Measurements from ENCODE around the gene ZNF646.

ZNF646 gene

DNA sequence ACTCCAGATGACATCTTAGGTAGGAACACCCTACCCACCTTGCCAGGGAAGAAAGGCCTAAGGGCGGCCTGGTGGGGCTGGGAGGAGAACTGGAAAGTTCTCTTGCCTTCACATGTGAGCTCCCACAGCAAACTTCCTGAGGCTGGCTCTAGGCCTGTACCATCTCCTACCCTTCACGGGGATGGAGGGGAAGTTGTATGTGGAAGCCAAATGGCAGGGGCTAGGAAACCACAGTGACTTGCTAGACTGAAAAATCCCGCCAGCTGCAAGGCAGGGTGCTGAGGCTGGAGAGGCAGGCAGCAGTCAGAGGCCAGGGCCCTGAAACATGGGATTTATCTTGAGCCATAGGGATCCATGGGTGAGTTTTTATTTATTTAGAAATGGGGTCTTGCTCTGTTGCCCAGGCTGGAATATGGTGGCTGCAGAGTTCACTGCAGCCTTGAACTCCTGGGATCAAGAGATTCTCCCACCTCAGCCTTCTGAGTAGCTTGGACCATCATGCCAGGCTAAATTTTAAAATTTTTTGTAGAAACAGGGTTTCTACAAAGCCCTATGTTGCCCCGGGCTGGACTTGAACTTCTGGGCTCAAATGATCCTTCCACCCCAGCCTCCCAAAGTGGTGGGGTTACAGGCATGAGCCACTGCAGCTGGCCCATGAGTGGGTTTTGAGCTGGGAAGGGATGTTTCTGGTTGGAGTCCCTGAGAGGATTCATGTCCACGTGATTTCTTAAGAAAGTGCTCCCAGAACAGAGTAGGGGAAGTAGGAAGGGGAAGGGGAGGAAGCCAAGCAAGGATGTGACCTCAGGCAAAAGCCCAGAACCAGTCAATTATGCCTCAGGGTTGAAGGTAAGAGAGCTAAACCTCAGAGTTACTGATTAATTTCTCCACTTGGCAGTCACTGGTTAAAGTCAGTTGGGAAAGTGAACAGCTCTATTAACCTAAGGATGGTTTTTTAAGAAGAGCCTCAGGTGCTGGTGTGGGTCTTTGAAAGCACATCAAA is 39.2 kb downstream of the ZNF646 start:
- no peaks in the 10 kb centered on the region for H3K36me3 ChIP-seq (replicated peaks; ENCODE audit: insufficient read depth, low read length)
- H3K27me3 ChIP-seq (replicated peaks; ENCODE audit: insufficient read depth, low read length): no peaks in the 10 kb centered on the region
- H3K9me2 ChIP-seq (replicated peaks; ENCODE audit: insufficient read depth, low read length): no peaks in the 10 kb centered on the region
- H3K9me3 ChIP-seq (replicated peaks; ENCODE audit: insufficient read depth, low read length): no peaks in the 10 kb centered on the region
- no peak overlapping the region for H3K9ac ChIP-seq (ENCODE audit: low read length)
- no peak for DNase-seq
- no peak overlapping the region for H2AFZ ChIP-seq (ENCODE audit: low read length)
- H3K4me1 ChIP-seq (ENCODE audit: low read length): peaks cover 3% of the 10 kb centered on the region
- H3K27ac ChIP-seq (ENCODE audit: low read length): no peak overlapping the region
- no peak overlapping the region for H3K4me3 ChIP-seq (ENCODE audit: low read length)
- no peak overlapping the region for H3K4me2 ChIP-seq (ENCODE audit: low read depth, low read length)
- TF ChIP-seq EZH2 (optimal IDR thresholded peaks at IDR 0.05; ENCODE audit: low read depth, low read length) (no peak), EZH2phosphoT487 (IDR thresholded peaks at IDR 0.05; ENCODE audit: low read length) (no peak)
- TF ChIP-seq, protein P1, sequence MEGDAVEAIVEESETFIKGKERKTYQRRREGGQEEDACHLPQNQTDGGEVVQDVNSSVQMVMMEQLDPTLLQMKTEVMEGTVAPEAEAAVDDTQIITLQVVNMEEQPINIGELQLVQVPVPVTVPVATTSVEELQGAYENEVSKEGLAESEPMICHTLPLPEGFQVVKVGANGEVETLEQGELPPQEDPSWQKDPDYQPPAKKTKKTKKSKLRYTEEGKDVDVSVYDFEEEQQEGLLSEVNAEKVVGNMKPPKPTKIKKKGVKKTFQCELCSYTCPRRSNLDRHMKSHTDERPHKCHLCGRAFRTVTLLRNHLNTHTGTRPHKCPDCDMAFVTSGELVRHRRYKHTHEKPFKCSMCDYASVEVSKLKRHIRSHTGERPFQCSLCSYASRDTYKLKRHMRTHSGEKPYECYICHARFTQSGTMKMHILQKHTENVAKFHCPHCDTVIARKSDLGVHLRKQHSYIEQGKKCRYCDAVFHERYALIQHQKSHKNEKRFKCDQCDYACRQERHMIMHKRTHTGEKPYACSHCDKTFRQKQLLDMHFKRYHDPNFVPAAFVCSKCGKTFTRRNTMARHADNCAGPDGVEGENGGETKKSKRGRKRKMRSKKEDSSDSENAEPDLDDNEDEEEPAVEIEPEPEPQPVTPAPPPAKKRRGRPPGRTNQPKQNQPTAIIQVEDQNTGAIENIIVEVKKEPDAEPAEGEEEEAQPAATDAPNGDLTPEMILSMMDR (IDR thresholded peaks at IDR 0.05; ENCODE audit: low read length): no peak
- H3F3A ChIP-seq (ENCODE audit: insufficient read depth, low read length): no peaks in the 10 kb centered on the region
- H3K79me2 ChIP-seq (ENCODE audit: low read length): peaks cover 26% of the 10 kb centered on the region
- H4K20me1 ChIP-seq (ENCODE audit: insufficient read depth, low read length): no peaks in the 10 kb centered on the region

DNA sequence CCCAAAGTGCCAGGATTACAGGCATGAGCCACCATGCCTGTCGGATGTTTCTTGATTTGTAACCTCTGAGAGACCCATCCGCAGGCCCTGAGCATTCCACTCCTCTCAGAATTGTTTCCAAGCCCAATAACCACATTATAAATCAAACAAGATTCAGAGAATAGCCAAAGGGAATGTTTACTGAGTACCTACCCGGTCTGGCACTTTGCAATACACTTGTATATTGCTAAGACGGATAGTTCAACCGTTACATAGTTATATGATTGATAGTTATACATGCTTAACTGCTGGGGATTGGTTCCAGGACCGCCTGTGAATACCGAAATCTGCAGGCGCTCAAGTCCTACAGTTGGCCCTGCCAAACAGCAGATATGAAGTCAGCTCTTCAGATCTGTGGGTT is 40.2 kb downstream of the ZNF646 start:
- Histone ChIP-seq H2AFZ (ENCODE audit: low read length) (no peak overlapping the region), H3K79me2 (ENCODE audit: low read length) (peaks cover 25% of the 10 kb centered on the region), H3F3A (ENCODE audit: insufficient read depth, low read length) (no peaks in the 10 kb centered on the region), H4K20me1 (ENCODE audit: insufficient read depth, low read length) (no peaks in the 10 kb centered on the region), H3K9me2 (replicated peaks; ENCODE audit: insufficient read depth, low read length) (no peaks in the 10 kb centered on the region), H3K9me3 (replicated peaks; ENCODE audit: insufficient read depth, low read length) (no peaks in the 10 kb centered on the region), H3K27ac (ENCODE audit: low read length) (no peak overlapping the region), H3K4me2 (ENCODE audit: low read depth, low read length) (no peak overlapping the region), H3K4me3 (ENCODE audit: low read length) (no peak overlapping the region), H3K36me3 (replicated peaks; ENCODE audit: insufficient read depth, low read length) (no peaks in the 10 kb centered on the region), H3K9ac (ENCODE audit: low read length) (no peak overlapping the region), H3K27me3 (replicated peaks; ENCODE audit: insufficient read depth, low read length) (no peaks in the 10 kb centered on the region), H3K4me1 (ENCODE audit: low read length) (peaks cover 6% of the 10 kb centered on the region)
- no peak for DNase-seq
- no peak for TF ChIP-seq EZH2phosphoT487 (IDR thresholded peaks at IDR 0.05; ENCODE audit: low read length)
- TF ChIP-seq, protein P1 (IDR thresholded peaks at IDR 0.05; ENCODE audit: low read length): no peak

DNA sequence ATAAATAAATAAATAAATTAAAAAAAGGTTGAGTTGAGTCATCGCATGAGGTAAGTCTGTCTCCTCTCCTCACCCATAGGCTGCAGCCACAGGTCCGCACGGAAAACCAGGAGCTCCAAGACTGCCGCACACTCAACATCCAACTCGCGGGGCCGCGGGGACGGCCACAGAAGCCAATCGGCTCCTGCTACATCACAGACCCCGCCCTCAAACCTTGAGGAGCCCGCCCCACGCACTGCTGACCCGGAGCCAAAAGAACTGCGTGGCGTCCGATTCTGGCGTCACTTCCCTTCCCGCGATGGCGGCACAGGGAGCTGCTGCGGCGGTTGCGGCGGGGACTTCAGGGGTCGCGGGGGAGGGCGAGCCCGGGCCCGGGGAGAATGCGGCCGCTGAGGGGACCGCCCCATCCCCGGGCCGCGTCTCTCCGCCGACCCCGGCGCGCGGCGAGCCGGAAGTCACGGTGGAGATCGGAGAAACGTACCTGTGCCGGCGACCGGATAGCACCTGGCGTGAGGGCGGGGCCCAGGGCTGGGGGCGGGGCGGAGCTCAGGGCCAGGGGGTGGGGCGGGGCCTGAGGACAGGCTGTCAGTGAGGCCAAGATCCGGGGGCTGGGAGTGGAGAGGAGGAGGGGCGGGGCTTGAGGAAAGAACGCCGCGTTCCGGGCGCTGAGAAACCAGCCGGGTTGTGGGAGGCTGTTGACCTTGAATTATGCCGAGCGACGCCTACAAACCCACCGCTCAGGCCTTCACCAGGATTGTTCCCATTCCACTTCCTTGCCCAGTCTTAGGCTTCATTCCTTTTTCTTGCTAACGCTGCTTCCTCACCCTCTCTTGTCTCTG is 43.4 kb downstream of the ZNF646 start, which contains the start of gene KAT8:
KAT8 (plus strand) TSS at position 281 of the 839 bp plus-strand sequence; CDS start at position 299, 18 bp downstream.
- TF ChIP-seq, protein P1 (IDR thresholded peaks at IDR 0.05; ENCODE audit: low read length): no peak
- TF ChIP-seq EZH2 (optimal IDR thresholded peaks at IDR 0.05; ENCODE audit: low read depth, low read length) (no peak), EZH2phosphoT487 (IDR thresholded peaks at IDR 0.05; ENCODE audit: low read length) (no peak)
- peaks cover 28% of the 10 kb centered on the region for H3K79me2 ChIP-seq (ENCODE audit: low read length)
- H3K4me3 ChIP-seq (ENCODE audit: low read length): peak within 1 kb of the TSS; percentile 99
- no peaks in the 10 kb centered on the region for H4K20me1 ChIP-seq (ENCODE audit: insufficient read depth, low read length)
- peaks cover 6% of the 10 kb centered on the region for H3K36me3 ChIP-seq (replicated peaks; ENCODE audit: insufficient read depth, low read length)
- no peaks in the 10 kb centered on the region for H3K9me2 ChIP-seq (replicated peaks; ENCODE audit: insufficient read depth, low read length)
- peak within 1 kb of the TSS; percentile 87 for H3K27ac ChIP-seq (ENCODE audit: low read length)
- peaks cover 6% of the 10 kb centered on the region for H3K4me1 ChIP-seq (ENCODE audit: low read length)
- H2AFZ ChIP-seq (ENCODE audit: low read length): peak within 1 kb of the TSS; percentile 83
- peak within 1 kb of the TSS; percentile 93 for H3K9ac ChIP-seq (ENCODE audit: low read length)
- H3K9me3 ChIP-seq (replicated peaks; ENCODE audit: insufficient read depth, low read length): no peaks in the 10 kb centered on the region
- peak; percentile 98 for DNase-seq
- peak within 1 kb of the TSS; percentile 100 for H3K4me2 ChIP-seq (ENCODE audit: low read depth, low read length)
- no peaks in the 10 kb centered on the region for H3K27me3 ChIP-seq (replicated peaks; ENCODE audit: insufficient read depth, low read length)
- no peaks in the 10 kb centered on the region for H3F3A ChIP-seq (ENCODE audit: insufficient read depth, low read length)

All from MM.1S (cell line).